GM21619 (cell line): ENCODE data around the gene RRBP1.

Experiments used
- ATAC-seq: cut with Tn5 transposase; IDR thresholded peaks from one replicate; pipeline ENCODE4 v1.9.1; 2021; ENCODE audit not compliant: unreplicated experiment

The RRBP1 gene

GRCh38 chr20:17681726-17682102, 328 bp downstream of the RRBP1 start:
- ATAC-seq = peak; percentile 10

- ATAC-seq = peak; percentile 33
Observed at GRCh38 chr20:17680836-17681725, 961 bp downstream of the RRBP1 start.

GRCh38 chr20:17679941-17680835, 1.9 kb downstream of the RRBP1 start:
- no peak for ATAC-seq

GRCh38 chr20:17678886-17679285, 3.2 kb downstream of the RRBP1 start:
- no peak for ATAC-seq

GRCh38 chr20:17678295-17678694, 3.7 kb downstream of the RRBP1 start:
- ATAC-seq = no peak

GRCh38 chr20:17676942-17677341, 5.1 kb downstream of the RRBP1 start:
- ATAC-seq = no peak

- no peak for ATAC-seq
Observed at GRCh38 chr20:17676378-17676759, 5.7 kb downstream of the RRBP1 start.

GRCh38 chr20:17675519-17676377, 6.3 kb downstream of the RRBP1 start:
- no peak for ATAC-seq

GRCh38 chr20:17674722-17675518, 7.1 kb downstream of the RRBP1 start:
- no peak for ATAC-seq

- ATAC-seq = no peak
Observed at GRCh38 chr20:17673084-17673483, 9.0 kb downstream of the RRBP1 start.

GRCh38 chr20:17671565-17671964, 10.5 kb downstream of the RRBP1 start:
- ATAC-seq = no peak

GRCh38 chr20:17671011-17671410, 11.0 kb downstream of the RRBP1 start:
- no peak for ATAC-seq

GRCh38 chr20:17669306-17669931, 12.6 kb downstream of the RRBP1 start:
- ATAC-seq = no peak

GRCh38 chr20:17668432-17668831, 13.6 kb downstream of the RRBP1 start:
- no peak for ATAC-seq

GRCh38 chr20:17667445-17667844, 14.6 kb downstream of the RRBP1 start:
- ATAC-seq = no peak

- no peak for ATAC-seq
Observed at GRCh38 chr20:17666481-17666880, 15.6 kb downstream of the RRBP1 start.

GRCh38 chr20:17665756-17666155, 16.3 kb downstream of the RRBP1 start:
- no peak for ATAC-seq

GRCh38 chr20:17664025-17664633, 17.9 kb downstream of the RRBP1 start:
- ATAC-seq = no peak

- no peak for ATAC-seq
Observed at GRCh38 chr20:17663486-17663885, 18.6 kb downstream of the RRBP1 start.
